ENCODE data around the gene CD300LG.

GRCh38 chr17:43906951-43907424 lies 60.0 kb downstream of the CD300LG start:
- TF ChIP-seq, protein P1, sequence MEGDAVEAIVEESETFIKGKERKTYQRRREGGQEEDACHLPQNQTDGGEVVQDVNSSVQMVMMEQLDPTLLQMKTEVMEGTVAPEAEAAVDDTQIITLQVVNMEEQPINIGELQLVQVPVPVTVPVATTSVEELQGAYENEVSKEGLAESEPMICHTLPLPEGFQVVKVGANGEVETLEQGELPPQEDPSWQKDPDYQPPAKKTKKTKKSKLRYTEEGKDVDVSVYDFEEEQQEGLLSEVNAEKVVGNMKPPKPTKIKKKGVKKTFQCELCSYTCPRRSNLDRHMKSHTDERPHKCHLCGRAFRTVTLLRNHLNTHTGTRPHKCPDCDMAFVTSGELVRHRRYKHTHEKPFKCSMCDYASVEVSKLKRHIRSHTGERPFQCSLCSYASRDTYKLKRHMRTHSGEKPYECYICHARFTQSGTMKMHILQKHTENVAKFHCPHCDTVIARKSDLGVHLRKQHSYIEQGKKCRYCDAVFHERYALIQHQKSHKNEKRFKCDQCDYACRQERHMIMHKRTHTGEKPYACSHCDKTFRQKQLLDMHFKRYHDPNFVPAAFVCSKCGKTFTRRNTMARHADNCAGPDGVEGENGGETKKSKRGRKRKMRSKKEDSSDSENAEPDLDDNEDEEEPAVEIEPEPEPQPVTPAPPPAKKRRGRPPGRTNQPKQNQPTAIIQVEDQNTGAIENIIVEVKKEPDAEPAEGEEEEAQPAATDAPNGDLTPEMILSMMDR (IDR thresholded peaks at IDR 0.05 in 2 of 3, conservative IDR thresholded peaks at IDR 0.05 in 1 of 3; ENCODE audit: borderline replicate concordance in 1 of 3, insufficient read depth in 1 of 3, low read depth in 2 of 3, low read length in 2 of 3): no peak
- TF ChIP-seq TCF7L2 (IDR thresholded peaks at IDR 0.05; ENCODE audit: borderline replicate concordance, extremely low read depth, insufficient read depth, insufficient read length) (no peak), SIN3A (IDR thresholded peaks at IDR 0.05; ENCODE audit: low read depth) (no peak), EZH2phosphoT487 (IDR thresholded peaks at IDR 0.05; ENCODE audit: borderline replicate concordance) (no peak), ZNF274 (IDR thresholded peaks at IDR 0.05; ENCODE audit: low read depth, low read length) (no peak), POLR2A (IDR thresholded peaks at IDR 0.05; ENCODE audit: borderline replicate concordance, extremely low read depth, insufficient read depth, insufficient read length) (no peak), CEBPB (IDR thresholded peaks at IDR 0.05; ENCODE audit: low read depth) (no peak), POLR2AphosphoS5 (IDR thresholded peaks at IDR 0.05; ENCODE audit: low read depth, low read length) (no peak)
- TF ChIP-seq, protein P2, sequence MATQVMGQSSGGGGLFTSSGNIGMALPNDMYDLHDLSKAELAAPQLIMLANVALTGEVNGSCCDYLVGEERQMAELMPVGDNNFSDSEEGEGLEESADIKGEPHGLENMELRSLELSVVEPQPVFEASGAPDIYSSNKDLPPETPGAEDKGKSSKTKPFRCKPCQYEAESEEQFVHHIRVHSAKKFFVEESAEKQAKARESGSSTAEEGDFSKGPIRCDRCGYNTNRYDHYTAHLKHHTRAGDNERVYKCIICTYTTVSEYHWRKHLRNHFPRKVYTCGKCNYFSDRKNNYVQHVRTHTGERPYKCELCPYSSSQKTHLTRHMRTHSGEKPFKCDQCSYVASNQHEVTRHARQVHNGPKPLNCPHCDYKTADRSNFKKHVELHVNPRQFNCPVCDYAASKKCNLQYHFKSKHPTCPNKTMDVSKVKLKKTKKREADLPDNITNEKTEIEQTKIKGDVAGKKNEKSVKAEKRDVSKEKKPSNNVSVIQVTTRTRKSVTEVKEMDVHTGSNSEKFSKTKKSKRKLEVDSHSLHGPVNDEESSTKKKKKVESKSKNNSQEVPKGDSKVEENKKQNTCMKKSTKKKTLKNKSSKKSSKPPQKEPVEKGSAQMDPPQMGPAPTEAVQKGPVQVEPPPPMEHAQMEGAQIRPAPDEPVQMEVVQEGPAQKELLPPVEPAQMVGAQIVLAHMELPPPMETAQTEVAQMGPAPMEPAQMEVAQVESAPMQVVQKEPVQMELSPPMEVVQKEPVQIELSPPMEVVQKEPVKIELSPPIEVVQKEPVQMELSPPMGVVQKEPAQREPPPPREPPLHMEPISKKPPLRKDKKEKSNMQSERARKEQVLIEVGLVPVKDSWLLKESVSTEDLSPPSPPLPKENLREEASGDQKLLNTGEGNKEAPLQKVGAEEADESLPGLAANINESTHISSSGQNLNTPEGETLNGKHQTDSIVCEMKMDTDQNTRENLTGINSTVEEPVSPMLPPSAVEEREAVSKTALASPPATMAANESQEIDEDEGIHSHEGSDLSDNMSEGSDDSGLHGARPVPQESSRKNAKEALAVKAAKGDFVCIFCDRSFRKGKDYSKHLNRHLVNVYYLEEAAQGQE (IDR thresholded peaks at IDR 0.05; ENCODE audit: low read depth): no peak
- TF ChIP-seq, protein P3, sequence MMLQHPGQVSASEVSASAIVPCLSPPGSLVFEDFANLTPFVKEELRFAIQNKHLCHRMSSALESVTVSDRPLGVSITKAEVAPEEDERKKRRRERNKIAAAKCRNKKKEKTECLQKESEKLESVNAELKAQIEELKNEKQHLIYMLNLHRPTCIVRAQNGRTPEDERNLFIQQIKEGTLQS (IDR thresholded peaks at IDR 0.05): no peak
